NCI-H2081 treated with DMSO at 0.1 percent for 48 hours (cell line): ENCODE measurements around the gene NTN1.

ENCODE experiments used
- DNase-seq: peaks from one replicate; lab custom pipeline; 2025; lab: John Stamatoyannopoulos, UW

The NTN1 gene

DNA sequence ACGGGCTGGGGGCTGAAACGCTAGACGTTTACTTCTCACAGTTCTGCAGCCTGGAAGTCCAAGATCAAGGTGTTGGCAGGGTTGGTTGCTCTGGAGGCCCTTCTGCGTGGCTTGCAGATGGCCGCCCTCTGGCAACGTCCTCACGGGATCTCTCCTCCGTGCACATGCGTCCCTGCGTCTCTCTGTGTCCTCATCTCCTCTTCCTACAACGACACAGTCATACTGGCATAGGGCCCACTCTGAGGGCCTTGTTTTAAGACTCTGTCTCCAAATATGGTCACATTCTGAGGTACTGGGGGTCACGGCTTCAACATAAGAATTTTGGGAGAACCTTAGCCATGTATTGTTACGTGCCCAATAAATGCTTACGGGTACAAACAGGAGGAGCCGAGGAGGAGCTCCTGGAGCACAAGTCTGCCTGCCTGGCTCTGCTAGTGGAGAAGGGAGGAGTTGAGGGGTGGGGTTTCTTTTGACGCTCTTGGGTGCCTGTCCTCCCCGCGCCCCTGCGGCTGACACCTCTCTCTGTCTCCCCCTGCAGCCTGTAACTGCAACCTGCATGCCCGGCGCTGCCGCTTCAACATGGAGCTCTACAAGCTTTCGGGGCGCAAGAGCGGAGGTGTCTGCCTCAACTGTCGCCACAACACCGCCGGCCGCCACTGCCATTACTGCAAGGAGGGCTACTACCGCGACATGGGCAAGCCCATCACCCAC, 141.1 kb downstream of the NTN1 start:
- DNase-seq, result peak; percentile 25

DNA sequence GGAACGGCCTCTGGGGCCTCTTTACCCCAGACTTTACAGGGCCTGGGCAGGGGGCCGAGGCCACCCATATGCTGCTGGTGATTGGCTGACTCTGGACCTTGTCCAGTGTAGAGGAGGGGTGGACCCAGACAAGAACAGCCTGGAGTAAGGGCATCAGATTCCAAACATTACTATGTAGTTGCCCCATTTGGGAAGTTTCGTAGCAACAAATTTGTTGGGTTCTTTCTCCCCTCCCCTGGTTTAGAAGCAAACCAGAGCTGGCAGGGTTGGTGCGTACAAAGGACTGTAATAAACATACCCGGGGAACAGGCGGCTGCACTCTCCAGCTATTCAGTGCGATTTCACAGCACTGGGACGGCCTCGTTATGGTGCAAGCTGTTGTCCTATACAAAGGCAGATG, 145.5 kb downstream of the NTN1 start:
- no peak for DNase-seq

DNA sequence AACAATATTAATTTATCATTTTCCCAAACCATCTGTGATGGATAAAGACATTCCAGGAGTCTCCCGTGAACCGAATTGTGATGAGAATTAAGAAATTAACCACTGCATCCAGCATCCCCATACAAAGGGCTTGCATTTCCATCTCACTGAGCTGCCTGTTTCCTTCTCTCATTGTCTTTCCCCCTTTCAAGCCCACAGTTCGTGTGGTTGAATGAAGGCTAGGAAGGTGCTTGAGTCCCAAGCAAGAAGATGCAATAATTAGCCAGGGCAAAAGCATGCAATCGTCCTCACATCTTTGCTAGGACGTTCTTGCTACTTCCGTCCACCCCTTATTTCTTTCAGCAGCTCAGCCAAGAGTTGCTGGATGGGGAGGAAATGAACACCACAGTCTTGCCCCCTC, 146.1 kb downstream of the NTN1 start:
- DNase-seq, result no peak

DNA sequence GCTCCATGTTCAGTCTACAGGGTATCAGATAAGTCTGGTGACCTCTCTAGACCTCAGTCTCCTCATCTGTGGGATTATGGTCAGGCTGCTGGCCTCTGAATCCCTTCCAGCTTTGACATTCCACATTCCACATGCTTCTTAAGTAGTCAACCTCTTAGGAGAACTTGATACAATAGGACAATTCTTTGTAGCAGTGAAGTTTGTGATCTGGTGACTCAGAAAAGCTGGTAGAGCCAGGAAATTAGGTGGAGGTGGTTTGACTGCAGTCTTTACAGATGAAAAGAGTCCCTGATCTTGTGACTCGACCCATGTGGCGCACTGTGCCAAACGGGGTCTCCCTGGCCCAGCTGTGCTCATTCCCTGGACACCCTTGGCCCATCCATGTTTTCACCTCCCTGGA, 147.8 kb downstream of the NTN1 start:
- no peak for DNase-seq

DNA sequence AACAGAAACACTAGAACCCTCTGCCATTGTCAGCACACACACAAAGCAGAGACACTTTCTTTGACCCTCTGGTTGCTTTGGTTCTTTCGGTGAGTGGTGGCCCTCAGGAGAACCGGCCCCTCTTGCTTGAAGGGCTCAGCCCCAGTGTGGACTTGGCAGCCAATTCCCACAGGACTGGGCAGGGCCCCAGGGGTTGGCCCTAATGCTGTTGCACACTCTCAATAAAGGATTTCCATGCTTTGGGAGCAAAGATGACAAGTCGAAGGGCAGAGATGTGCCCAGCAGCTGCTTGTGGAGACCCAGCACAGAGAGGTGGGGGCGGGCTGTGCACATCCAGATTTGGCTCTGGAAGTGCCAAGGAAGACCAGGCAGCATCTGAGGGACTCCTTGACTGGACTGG, 149.0 kb downstream of the NTN1 start:
- DNase-seq, result no peak

DNA sequence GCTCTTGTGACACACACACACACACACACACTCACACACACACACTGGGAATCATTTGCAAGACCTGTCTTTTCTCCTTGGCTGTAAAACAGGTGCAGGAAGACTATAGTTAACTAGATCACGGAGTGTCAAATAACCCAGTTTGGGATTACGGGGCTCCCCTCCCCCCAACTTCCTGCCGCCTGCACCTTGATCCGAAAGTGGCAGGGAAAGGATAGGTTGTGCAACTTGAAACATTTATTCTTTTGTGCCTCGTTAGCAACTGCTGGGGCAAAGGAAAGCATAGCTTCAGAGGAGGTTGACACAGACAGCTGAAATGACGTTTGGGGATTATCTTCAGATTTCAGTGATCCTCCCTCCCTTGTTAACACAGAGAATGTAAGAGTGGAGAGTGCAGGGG, 149.5 kb downstream of the NTN1 start:
- DNase-seq, result no peak

DNA sequence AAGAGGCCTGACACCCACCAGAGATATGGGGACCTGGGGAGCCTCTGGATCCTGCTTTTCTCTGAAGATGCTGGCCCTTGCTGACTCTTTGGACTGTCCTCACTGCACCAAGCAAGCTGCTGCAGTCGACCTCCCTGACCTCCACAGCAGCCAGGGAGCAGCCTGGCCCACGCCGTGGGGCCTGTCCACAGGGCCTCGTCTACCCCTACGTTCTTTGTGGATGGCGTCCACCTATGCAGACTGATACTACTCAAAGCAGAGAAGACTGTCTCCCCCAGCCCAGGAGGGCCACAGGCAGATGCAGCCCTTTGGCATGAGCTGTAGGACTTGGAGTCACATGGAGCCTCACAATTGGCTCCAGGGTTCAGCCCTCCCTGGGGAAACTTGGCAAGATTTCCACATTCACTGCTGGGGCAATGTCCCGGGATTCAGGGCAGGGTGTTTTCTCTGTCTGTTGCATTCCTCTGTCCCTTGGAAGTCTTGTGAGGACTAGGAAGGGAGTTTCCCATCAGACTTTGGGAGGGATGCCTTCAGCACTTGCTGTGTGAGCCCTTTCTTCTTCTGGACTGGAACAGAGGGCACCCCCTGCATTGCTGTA, 152.2 kb downstream of the NTN1 start:
- no peak for DNase-seq

DNA sequence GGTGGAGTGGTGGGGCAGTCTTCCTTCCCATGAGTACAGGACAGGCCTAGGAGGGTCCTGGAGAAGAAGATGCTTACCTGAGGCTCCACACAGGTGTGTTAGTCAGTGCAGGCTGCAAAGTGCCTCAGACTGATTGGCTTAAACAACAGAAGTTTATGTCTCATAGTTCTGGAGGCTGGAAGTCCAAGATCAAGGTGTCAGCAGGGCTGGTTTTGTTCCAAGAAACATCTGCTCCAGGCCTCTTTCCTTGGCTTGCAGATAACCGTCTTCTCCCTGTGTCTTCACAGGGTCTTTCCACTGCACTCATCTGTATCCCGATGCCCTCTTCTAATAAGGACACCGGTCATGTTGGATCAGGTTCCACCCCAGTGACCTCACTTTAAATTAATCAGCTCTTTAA, 153.0 kb downstream of the NTN1 start:
- DNase-seq, result no peak

DNA sequence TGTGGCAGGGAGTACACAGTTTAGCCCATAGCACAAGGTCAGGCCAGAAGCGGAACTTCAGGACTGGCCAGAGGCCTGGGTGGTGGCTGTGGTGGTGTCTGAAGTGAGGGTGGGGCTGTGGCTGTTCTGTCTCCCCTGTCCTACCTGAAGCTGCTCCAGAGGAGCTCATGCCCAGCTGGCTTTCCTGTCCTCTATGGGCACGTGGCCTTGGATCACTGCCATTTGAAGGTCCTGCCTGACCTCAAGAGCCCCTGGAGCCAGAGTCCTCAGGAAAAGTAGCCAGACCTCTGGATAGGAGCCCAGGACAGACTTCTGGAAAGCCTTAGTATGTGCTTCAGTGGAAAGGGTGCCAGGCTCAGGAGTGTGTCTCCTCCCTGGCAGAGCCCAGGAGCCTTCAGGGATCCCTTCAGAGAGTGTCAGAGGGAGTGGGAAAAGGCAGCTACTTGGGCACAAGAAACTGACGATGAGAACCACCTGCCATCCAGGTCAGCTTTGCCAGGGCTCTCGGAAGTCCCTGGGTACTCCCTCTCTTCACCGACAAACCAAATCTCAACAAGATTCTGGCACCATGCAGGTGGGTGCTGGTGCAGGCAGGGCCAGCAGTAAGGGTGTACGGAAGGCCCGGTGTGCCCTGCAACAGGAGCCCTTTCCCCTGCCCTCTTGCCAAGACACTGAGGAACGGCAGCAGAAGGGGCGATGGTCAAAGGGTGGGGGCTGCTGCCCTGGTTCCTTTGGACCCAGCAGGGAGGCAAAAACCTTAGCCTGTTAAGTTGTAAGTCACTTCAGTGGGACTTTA, 153.7 kb downstream of the NTN1 start:
- no peak for DNase-seq

DNA sequence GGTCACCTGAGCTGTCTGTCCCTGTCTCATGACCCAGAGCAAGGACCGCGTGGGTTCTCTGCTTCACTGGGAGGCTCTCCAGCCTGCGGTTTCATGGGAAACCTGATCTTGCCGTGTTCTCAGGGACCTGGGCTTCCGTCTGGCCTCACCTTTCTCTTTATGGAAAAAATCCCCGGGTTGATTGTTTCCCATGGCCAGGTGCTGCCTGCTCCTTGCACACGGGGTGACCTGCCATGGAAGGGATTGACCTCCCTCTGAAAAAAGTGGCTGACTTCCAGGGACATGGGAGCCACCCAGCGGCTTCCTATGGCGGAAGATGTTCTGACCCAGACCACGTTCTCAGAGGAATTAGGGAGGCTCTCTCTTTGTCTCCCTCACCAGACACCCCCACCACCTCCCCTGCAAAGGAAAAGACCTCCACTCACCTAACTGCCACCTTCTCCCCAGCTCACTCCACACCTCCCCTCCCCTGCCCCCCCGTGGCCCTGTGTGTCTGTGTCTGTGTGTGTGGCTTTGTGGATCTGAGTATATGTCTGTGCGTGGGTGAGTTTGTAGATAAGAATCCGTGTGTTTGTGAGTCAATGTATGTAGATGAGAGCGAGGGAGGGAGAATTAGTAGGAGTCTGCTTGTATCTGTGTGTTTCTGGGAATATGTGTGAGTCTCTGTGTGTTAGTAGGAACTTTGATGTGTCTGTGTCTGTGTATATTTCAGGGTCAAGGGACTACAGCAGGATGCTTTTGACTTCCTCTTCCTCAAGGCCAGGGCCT, 154.6 kb downstream of the NTN1 start:
- no peak for DNase-seq

DNA sequence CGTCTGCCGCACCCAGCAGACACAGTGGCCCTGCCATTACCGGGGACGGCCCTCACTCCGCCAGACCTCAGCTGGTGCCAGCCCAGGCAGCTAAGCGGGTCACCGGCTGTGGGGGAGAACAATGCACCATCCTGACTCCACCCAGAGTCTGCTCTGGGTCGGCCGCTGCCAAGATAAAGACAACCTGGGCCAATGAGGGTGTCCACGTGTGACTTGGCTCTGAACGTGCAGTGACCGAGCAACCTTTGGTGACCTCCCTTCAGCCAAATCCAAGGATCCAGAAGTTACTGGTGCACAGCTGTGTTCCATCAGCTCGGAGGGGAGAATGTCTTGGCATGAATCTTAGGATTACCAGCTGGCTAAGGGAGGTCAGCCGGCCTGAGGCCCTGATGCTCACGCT, 155.9 kb downstream of the NTN1 start:
- no peak for DNase-seq

DNA sequence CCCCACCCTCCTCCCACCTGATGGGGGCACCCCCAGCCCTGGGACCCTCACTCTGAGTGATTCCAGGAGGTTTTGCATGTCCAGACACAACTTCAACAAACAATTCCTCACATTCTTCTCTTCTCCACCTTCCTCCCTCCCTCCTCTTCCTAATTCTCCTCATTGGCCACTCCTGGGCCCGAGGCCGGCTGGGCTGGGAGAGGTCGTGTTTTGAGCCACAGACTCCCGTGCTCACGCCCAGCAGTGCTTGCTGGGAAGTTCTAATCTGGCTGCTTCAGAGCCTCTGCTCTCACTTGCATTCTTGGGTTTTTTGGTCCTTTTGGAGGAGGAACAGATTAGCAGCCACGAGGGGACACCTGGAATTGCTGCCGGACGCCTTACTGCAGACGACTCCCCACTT, 157.0 kb downstream of the NTN1 start:
- no peak for DNase-seq

DNA sequence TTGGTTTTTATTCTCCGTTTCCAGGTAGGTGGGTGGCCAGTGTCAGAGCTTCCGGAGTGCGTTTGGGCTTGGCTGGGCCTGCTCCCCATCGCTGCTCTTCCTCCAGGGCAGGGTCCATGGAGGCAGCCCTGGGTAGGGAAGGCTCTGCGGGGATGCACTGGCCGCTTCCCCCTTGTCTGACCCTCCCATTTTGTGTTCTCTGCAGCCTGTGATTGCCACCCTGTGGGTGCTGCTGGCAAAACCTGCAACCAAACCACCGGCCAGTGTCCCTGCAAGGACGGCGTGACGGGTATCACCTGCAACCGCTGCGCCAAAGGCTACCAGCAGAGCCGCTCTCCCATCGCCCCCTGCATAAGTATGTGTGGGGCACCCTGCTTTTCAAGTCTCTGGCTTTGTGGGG, 158.3 kb downstream of the NTN1 start:
- DNase-seq, result no peak

DNA sequence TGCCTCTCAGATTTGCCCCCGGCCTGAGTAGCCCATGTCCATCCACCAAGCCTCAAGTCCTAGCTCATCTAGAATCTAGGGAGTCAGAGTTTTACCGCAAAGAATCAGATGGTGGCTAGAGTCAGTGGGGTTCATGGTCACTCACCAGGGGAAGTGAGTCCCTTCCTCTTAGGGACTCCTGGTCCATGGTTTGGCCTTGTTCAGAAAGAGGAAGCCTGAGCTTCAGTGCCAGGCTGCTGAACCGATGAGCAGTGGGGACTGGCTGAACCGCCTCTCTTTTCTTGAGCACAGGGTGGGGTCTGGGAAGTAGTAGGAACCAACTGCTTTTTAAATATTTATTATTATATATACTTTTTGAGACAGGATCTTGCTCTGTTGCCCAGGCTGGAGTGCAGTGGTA, 160.3 kb downstream of the NTN1 start:
- DNase-seq, result no peak

DNA sequence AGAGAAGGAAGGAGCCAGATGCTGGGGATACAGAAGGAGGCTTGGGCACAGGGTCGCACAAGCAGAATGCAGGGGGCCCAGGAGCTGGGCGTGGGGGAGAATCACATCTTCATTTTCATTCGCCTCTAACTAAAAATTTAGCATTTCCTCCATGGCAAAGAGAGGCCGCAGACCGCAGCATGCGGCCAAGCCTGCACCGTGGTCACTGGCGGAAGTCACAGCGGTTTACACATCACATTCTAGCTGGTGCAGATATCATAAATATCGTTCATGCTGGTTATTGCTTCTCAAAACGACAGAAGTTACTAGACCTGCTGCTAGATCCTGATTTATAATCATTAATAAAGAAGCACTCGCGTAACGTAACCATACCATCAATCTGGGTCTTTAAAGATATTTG, 162.0 kb downstream of the NTN1 start:
- no peak for DNase-seq

DNA sequence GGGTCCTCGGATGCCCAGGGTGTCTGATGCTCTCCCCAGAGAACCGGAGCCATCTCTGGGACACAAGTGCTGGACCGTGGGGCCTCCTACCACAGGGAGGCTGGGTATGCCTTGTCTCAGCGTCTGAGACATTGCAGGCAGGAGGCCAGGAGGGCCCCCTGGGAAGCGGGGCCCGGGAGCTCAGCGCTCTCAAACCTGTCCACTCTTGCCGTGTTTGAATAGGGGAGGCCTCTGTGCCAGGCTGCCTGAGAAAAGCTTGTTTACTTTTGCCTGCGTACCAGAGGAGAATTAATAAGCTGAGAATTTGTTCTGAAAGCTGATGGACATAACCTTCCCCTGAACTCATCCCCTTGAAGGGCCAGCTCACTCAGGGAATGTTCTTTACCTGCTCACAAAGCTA, 163.8 kb downstream of the NTN1 start:
- no peak for DNase-seq

DNA sequence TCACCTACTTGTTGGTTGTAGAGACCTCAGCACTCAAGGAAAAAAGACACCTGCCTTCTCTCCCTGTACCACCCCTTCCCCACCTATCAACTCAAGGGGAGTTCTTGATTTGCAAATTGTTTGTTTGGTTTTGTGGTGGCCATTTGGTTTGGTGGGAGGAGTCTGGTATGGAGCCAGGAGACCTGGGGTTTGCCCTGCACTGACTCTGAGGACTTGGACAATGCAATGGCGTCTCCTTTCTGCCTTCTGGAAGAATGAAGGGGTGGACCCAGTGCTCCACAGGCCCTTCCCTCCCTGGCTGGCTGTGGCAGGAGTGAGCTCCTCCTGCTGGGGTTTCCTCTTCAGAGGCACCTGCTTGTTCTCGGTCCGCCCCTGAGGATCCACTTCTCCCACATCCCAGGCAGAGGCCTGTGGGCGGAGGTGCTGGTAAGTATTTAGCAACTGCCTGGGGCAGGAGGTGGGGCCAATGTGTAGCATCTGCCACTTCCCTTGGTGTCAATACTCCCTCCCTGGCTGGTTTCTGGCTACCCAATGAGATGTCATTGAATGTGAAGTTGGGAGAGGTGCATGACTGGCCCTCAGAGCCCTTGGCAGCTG, 164.5 kb downstream of the NTN1 start:
- no peak for DNase-seq

DNA sequence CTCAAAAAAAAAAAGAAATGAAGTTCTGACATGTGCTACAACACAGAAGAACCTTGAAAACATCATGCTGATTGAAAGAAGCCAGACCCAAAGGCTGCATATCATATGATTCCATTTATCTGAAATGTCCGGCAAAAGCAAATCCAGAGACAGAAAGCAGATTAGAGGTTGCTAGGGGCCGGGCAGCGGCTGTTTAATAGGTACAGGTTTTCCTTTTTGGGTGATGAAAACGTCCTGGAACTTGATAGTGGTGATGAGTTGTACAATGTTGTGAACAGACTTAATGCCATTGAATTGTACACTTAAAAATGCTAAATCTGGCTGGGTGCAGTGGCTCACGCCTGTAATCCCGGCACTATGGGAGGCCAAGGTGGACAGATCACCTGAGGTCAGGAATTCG, 166.5 kb downstream of the NTN1 start:
- DNase-seq, result no peak

DNA sequence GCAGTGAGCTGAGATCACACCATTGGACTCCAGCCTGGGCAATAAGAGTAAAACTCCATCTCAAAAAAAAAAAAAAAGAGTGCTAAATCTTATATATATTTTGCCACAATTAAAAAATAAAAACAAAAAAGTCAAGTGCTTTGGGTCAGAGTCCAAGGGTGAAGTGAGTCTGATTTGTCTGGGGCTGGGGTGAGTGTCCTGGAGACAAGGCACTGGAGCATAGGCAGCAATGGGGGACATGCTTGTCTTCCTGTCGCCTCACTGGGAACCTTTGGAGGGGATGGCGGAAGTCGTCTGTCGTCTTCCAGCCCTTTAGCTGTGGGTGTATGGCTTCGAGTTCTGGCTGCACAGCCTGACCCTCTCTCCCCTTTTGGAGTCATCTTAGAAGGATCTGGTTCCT, 167.1 kb downstream of the NTN1 start:
- DNase-seq, result no peak

DNA sequence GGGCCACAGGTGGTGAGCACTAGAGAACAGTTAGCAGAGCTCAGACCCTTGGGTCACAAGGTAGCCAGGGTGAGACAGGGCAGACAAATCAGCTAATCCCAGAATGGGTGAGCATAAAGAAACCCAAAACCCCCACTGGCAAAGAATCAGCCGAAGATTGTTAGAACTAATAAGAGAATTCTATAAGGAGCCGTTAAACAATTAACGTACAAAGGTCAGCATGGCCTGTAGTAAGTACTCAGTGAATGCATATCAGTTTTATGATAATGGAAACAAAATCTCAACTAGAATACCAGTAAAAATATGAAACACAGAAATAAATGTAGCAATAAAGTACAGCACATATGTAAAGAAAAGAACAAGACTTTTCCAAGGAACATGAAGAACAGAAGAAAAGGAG, 168.6 kb downstream of the NTN1 start:
- DNase-seq, result no peak

DNA sequence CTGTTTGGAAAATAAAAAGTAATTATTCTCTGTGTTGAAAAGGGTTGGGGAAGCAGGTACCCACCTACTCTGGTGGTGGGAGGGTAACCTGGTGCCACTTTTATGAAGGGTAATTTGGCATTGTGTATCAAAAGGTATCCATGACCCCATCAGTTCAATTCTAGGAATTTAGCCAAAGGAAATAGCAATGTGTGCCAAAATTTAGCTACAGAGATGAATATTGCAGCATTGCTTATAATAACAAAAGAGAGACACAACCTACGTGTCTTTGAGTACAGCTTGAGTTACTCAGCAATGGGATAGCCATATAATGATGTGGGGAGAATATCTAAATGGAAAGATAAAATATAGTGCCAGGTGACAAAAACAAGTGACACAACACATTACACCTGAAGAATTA, 170.7 kb downstream of the NTN1 start:
- peak; percentile 12 for DNase-seq

DNA sequence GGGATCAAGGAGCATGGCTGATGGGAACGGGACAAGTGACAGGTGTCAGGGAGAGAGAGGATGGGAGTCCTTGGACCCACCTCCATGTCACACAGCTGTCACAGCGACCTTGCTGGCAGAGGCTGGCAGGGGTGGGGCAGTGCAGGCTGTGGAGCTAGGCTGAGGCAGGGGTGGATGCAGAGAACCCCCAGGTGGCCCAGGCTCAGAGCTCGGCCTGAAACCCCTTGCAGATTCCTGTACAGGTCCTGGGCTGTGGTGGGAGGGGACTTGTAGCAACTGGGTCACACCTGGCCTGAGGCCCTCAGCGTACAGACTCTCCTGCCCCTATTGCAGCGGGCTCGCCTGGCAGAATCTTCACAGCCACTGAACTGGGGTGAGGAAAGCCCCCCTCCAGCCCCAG, 174.1 kb downstream of the NTN1 start:
- no peak for DNase-seq
